GM19397 (cell line): ENCODE results near the gene TBC1D5.

Experiments used
- ATAC-seq: cut with Tn5 transposase; IDR thresholded peaks from one replicate; pipeline ENCODE4 v1.9.1; 2021; ENCODE audit warnings: mild to moderate bottlenecking, moderate library complexity; ENCODE audit not compliant: unreplicated experiment

Gene TBC1D5

GRCh38 chr3:17258823-17259436 is 483.5 kb downstream of the TBC1D5 start:
- ATAC-seq: no peak

- no peak for ATAC-seq
These were observed 485.2 kb downstream of the TBC1D5 start for GRCh38 chr3:17257269-17257668.

GRCh38 chr3:17243621-17244020 is 498.8 kb downstream of the TBC1D5 start:
- ATAC-seq: no peak

- no peak for ATAC-seq
These were observed 503.0 kb downstream of the TBC1D5 start for GRCh38 chr3:17239417-17239816.

- ATAC-seq: no peak
These were observed 504.4 kb downstream of the TBC1D5 start for GRCh38 chr3:17238023-17238422.

- ATAC-seq: no peak
These were observed 507.1 kb downstream of the TBC1D5 start for GRCh38 chr3:17235310-17235709.

GRCh38 chr3:17234382-17234781 is 508.0 kb downstream of the TBC1D5 start:
- no peak for ATAC-seq

GRCh38 chr3:17233398-17233800 is 509.0 kb downstream of the TBC1D5 start:
- ATAC-seq: peak; percentile 84

- no peak for ATAC-seq
These were observed 510.0 kb downstream of the TBC1D5 start for GRCh38 chr3:17232442-17232841.

DNA sequence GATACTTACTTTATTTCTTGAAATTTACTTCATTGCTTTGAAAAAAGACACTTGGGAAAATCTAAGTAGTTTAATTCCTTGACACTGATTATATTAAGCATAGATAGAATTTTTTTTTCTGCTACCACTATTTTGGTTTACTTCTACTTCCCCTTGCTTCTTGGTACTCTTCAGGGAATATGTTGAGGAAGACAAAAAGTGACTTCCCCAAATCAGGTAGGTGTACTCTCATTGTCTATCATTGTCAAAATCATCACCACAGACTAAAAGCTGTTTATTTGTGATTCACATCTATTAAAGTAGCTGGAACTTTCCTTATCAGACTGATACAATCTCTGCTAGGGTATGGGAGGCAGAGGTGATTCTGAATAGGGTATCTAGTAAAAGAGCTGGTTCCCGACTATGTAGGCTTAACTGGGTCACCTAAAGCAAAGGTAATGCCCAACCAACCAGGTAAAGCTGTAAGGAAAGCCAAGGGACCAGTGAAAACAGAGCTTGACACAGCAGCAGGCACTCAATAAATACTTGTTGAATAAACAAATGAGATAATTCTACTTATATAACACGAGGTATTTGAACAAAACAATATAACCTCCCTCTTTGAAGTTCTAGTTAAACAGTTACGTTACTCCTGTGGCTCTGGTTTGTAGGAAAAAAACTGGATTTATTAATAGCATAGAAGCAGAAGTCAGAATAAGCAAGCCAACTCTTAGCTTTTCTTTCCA is 510.7 kb downstream of the TBC1D5 start:
- no peak for ATAC-seq

DNA sequence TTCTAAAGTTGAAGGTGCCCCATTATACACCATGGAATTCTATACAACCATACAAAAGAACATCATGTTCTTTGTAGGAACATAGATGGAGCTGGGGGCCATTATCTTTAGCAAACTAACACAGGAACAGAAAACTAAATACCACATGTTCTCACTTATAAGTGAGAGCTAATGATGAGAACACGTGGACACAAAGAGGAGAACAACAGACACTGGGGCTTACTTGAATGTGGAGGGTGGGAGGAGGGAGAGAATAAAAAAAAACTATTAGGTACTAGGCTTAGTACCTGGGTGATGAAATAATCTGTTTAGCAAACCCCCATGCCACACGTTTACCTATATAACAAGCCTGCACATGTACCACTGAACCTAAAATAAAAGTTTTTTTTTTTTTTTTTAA is 515.0 kb downstream of the TBC1D5 start:
- no peak for ATAC-seq

- ATAC-seq: no peak
These were observed 520.9 kb downstream of the TBC1D5 start for GRCh38 chr3:17221529-17221928.

DNA sequence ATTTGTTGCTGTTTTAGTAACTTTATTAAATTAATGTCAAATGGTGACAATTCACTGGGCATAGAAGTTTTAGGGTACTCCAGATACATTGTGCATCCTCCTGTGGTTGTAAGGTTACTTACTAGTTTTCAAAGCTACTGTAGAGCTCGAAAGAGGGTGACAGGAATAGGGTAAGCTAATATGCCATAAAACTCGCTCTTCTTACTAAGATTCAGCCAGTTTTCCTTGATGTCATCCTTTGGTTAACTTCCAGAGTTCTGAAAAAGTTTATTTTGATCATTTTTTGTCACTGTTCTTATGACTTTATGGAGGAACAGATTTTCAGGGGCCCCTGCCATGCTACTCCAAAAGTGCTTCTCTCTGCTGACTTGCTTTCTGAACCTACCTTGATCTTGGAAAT is 522.8 kb downstream of the TBC1D5 start:
- no peak for ATAC-seq

GRCh38 chr3:17218587-17218986 is 523.8 kb downstream of the TBC1D5 start:
- ATAC-seq: no peak

DNA sequence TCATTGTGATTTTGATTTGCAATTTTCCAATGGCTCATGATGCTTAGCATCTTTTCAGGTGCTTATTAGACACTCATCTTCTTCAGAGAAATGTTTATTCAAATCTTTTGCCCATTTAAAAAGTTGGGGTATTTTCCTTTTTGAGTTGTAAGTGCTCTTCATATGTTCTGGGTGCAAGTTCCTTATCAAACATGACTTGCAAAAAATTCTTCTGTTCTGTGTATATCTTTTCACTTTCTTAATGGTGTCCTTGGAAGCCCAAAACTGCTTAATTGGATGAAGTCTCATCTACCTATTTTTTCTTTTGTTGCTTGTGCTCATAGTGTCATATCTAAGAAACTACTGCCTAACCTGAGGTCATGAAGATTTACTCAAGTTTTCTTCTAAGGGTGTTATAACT is 524.8 kb downstream of the TBC1D5 start:
- no peak for ATAC-seq

GRCh38 chr3:17213102-17213501 is 529.3 kb downstream of the TBC1D5 start:
- no peak for ATAC-seq

GRCh38 chr3:17207979-17208378 is 534.5 kb downstream of the TBC1D5 start:
- ATAC-seq: no peak

- no peak for ATAC-seq
These were observed 535.4 kb downstream of the TBC1D5 start for GRCh38 chr3:17207019-17207418.

DNA sequence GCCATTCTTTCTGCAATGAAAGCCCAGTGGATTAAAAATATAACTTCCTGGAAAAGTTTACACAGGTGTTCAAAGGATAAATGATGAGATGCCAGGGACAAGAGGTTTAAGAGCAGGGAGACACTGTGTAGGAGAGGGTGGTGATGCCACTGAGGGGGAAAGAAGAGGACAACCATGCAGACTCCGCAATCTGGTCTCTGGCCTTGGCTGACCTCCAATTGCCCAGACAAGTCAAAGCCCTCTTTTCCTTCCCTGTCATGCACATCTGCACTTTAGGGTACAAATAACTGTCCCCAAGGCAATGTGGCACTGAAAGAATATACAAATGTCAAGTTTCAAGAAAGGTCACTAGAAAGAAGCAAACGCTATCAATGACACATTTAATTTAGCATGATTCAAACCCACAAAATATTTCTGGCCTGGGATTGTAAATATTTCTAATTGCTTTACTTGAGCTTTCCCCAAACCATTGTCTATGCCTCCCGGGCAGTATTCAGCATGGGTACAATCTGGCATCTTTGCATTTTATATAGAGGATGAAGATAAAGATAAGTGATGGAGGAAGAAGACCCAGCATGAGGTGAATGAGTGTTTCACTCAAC is 538.3 kb downstream of the TBC1D5 start:
- ATAC-seq: no peak

- ATAC-seq: no peak
These were observed 540.9 kb downstream of the TBC1D5 start for GRCh38 chr3:17201538-17201937.

GRCh38 chr3:17195856-17196604 is 546.4 kb downstream of the TBC1D5 start:
- peak; percentile 72 for ATAC-seq

- peak; percentile 90 for ATAC-seq
These were observed 547.2 kb downstream of the TBC1D5 start for GRCh38 chr3:17195192-17195611.
